Activated CD4-positive, alpha-beta memory T cell treated with anti-CD3 and anti-CD28 coated beads for 36 hours (primary cell): ENCODE measurements around the gene LRRC49. TPM values are rescaled to one million over a fixed set of nuclear protein-coding genes. Genes with fewer than 3 reads are reported as not detected.

Source experiments
- CTCF ChIA-PET: fragments of 350-600 bp; sonication (Branson Sonifier 250); formaldehyde crosslinking; loops from one replicate; lab custom pipeline; 2021; ENCODE audit warnings: antibody characterized with exemption, inconsistent platforms; lab: Charles Lee
- POLR2A ChIA-PET: fragments of 350-600 bp; sonication (Branson Sonifier 250); formaldehyde crosslinking; loops from one replicate; lab custom pipeline; 2021; ENCODE audit warnings: antibody characterized with exemption; lab: Charles Lee
- DNase-seq: peaks from one replicate; pipeline ENCODE4 v3.0.0-alpha.2; 2020
- H3K27ac Mint-ChIP-seq: one replicate; pipeline ENCODE4 v1.8.0; 2021; ENCODE audit warnings: mixed read lengths
- H3K27me3 Mint-ChIP-seq: one replicate; pipeline ENCODE4 v1.8.0; 2021; ENCODE audit warnings: mixed read lengths
- H3K36me3 Mint-ChIP-seq: one replicate; pipeline ENCODE4 v1.8.0; 2021; ENCODE audit warnings: mixed read lengths
- H3K4me1 Mint-ChIP-seq: one replicate; pipeline ENCODE4 v1.8.0; 2021; ENCODE audit warnings: low read depth, mixed read lengths
- H3K4me3 Mint-ChIP-seq: one replicate; pipeline ENCODE4 v1.8.0; 2021; ENCODE audit warnings: mild to moderate bottlenecking, mixed read lengths
- H3K9me3 Mint-ChIP-seq: one replicate; pipeline ENCODE4 v1.8.0; 2021; ENCODE audit warnings: mixed read lengths
- intact Hi-C: fragments of 100-400 bp; cut with micrococcal nuclease; formaldehyde crosslinking; loops from one replicate; pipeline ENCODE4 v1.15.1; 2023
- total RNA-seq, 2 experiments: library from RNA; stranded (reverse); gene quantifications; one replicate each; pipeline ENCODE4 v1.2.3, GENCODE V29; 2021

The LRRC49 gene, protein sequence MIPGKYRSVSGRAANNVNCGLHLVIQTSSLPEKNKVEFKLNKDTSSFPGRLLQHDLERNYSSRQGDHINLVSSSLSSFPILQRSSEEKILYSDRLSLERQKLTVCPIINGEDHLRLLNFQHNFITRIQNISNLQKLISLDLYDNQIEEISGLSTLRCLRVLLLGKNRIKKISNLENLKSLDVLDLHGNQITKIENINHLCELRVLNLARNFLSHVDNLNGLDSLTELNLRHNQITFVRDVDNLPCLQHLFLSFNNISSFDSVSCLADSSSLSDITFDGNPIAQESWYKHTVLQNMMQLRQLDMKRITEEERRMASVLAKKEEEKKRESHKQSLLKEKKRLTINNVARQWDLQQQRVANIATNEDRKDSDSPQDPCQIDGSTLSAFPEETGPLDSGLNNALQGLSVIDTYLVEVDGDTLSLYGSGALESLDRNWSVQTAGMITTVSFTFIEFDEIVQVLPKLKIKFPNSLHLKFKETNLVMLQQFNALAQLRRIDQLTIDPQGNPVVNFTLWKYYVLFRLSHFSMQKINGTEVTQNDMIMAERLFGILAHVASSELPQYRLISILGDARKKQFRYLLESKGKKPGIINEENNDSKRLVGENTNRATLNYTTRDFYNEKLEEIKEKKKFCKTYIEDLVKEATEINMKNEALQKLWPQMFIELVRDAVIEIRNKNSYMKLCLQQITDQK
- under 1 TPM; 0.26 to 0.46 TPM for total RNA-seq

DNA sequence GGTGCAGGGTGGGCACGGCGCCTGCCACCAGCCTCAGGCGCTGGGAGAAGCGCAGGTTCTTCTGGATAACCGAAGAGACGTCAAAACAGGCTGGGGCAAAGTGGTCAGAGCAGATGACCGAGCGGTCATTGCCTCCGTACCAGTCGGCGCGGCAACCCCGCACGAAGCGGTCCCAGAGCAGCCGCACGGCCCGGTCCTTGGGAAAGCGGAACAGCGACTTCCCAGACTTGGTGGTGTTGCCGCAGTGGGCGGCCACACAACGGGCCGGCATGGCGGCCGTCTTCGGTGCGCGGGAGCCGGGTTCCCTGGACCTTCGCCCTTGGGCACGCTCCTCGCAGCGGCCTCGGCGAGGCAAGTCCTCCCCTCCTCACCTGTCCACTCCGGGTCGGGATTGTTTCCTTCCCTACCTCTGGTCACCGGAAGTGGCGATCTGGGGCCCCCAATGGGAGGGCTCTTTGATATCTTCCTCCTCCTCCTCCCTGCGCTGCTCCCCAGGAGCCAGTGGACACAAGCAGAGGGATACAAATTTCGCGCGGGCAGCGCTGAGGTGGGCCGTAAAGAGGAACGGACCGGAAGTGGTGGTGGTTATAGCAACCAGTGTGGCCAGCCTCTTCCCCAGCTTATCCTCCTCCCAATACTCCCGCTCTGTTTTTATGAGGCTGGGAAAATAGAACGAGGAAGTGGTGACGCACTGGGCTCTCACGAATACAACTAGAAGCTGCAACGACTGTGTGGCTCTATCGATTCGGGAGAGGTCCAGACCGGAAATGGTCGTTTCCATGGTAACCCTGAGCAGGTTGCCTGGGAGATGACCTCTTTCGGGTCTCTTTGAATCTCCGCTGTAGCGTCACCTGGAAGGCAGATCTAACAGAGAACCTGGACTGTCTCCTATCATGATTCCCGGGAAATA lies at the start of gene LRRC49, which contains the start of gene THAP10:
TSS of gene LRRC49 (plus strand) at position 825 of the 910 bp plus-strand sequence. CDS start at position 894, 69 bp downstream.
TSS of gene THAP10 (minus strand) at position 432 of the 910 bp plus-strand sequence. CDS start at position 271, 161 bp downstream.
- Mint-ChIP-seq H3K4me3 (peak within 1 kb of the TSS; percentile 84), H3K27me3 (peaks cover 39% of the 10 kb centered on the region), H3K36me3 (peaks cover 5% of the 10 kb centered on the region), H3K4me1 (peaks cover 9% of the 10 kb centered on the region), H3K9me3 (no peaks in the 10 kb centered on the region), H3K27ac (peak within 1 kb of the TSS; percentile 24)
- peak; percentile 70 for DNase-seq
- ChIA-PET CTCF (interaction anchor here (1.4 to 1.5 kb wide), 2 partner anchors 15 to 67 kb away, joined by 3 to 4 read pairs; no protein-coding TSS in a partner anchor), POLR2A (no interaction called here)
- intact Hi-C loops: no loop called here

DNA sequence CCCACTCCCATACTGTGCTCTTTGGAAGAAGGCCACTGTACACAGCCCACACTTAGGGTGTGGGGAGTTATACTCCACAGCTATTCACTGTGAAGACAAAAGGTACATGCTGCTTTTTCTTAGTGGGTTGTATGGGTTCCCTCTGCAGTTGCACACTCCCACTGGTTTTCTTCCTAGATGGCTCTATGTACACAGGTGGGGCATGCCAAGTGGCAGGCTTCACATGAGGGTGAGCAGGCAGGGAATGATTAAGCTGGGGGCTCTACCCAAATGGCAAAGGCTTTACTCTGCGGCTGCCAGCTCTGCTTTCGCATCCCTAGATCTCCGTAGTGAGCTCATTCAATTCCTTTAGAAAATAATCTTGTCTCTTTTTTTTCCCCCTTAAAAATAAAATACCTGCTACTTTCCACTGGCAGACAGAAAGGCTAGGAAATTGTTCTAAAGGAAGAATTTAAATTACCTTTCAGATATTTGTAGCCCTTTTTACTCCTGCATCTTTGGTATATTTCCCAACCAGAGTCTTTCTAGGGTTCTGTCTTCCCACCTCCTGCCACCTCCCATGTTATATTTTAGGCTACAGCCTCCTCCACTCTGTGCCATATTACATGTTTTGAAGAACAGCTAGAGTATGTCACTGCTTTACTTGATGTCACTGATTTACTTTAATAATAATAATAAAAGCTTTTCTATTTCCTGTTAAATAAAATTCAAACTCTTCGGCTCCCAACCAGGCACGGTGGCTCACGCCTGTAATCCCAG lies 46.8 kb upstream of the LRRC49 start:
- H3K27me3 Mint-ChIP-seq: peaks cover 21% of the 10 kb centered on the region
- ChIA-PET POLR2A (no interaction called here), CTCF (no interaction called here)
- no peak for DNase-seq
- H3K9me3 Mint-ChIP-seq: no peaks in the 10 kb centered on the region
- intact Hi-C loops: no loop called here
- no peaks in the 10 kb centered on the region for H3K4me1 Mint-ChIP-seq
- H3K4me3 Mint-ChIP-seq: no peak overlapping the region
- H3K36me3 Mint-ChIP-seq: no peaks in the 10 kb centered on the region
- H3K27ac Mint-ChIP-seq: no peak overlapping the region

DNA sequence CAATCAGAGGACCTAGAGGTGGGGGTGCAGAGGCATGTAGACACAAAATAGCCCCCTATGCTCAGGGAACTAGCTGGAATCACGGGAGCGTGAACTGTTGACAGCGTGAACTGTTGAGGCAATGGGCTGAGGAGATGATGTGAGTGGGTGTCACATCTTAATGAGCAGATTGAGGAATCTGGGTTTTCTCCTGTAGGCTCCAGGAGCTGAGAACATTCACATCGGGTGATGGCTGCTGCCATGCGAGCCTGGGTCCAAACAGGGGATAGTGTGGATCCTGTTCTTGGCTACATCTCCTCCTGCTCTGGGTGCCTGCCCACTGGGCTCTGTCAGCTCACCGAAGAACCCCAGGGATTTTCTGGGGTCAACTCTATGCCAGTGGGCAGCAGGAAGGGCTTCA lies 40.7 kb upstream of the LRRC49 start:
- DNase-seq: no peak
- peaks cover 3% of the 10 kb centered on the region for H3K4me1 Mint-ChIP-seq
- no peak overlapping the region for H3K27ac Mint-ChIP-seq
- H3K36me3 Mint-ChIP-seq: no peaks in the 10 kb centered on the region
- peaks cover 52% of the 10 kb centered on the region for H3K27me3 Mint-ChIP-seq
- no peaks in the 10 kb centered on the region for H3K9me3 Mint-ChIP-seq
- no peak overlapping the region for H3K4me3 Mint-ChIP-seq
- CTCF ChIA-PET: interaction anchor here (1.8 kb wide), 1 partner anchor 27 kb away, joined by 6 read pairs; no protein-coding TSS in a partner anchor
- POLR2A ChIA-PET: no interaction called here
- intact Hi-C loops: no loop called here

DNA sequence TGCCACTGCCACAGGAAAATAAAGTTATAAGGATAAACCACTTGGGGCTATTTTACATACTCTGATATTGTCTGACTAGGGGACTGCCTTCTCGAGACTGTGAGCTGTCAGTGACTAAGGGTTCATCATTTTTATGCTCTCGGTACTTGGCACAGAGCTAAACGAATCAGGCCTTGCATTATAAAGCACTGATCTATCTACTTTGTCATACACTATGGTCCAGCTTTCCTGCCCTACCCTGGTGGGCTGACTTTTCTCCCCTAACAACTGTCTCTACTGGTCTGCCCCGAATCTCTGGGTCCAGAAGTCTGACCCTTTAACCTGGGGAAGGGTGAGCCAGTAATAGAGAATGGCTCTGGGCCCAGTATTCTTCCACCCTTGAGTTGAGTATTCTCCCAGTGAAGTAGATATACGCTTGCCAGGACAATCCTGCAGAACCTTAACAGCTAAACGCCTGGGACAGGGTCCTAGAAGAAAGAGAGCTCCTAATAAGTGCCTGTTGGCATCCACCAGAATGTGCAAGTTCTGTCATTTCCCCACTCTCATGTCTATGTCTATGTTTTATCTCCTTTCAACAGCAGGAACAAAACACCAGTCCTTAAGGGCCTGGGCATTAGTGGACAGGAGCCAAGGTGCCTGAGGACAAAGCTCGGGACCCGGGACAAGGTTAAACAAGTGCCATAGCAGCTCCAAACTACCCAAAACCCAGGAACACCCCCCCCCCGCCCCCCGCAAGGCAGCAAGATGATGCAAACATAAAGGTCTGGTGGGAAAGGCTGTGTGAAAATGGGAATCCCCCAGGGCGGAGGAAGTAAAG lies 39.9 kb upstream of the LRRC49 start:
- Mint-ChIP-seq H3K4me1 (peaks cover 3% of the 10 kb centered on the region), H3K4me3 (peak overlapping the region; percentile 21), H3K36me3 (no peaks in the 10 kb centered on the region), H3K27ac (no peak overlapping the region), H3K27me3 (peaks cover 51% of the 10 kb centered on the region), H3K9me3 (no peaks in the 10 kb centered on the region)
- POLR2A ChIA-PET: no interaction called here
- intact Hi-C loops: no loop called here
- CTCF ChIA-PET: interaction anchor here (1.8 kb wide), 1 partner anchor 27 kb away, joined by 6 read pairs; no protein-coding TSS in a partner anchor
- DNase-seq: no peak

DNA sequence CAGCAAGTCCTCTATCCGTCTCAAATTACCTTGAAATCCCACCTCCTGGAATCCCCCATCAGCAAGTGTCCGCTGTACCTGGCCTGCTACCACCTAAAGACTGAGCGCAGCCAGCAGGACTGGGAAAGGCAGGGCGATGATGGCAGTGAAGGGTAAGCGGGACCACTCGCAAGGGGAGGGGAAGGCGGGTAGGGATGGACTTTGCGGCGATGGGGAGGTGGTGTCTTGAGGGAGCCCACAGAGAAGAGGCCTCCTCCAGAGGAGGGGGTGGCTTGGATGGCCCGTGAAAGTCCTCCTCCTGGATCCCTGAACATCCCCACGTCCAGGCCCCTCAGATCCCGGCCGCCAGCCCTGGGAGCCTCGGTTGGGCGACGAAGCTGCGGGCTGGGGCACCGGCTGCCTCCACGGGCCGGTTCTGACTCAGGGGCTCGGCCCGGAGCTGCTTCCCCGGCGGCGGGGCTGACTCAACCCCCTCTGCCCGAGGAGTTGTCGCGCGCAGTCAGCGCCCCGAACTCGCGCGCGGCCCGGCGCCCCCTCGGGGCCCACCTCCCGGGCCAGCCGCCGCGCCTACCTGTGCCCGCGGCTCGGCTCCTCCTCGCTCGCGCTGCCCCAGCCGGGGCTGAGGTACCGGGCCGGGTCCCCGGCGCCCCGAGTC lies 39.2 kb upstream of the LRRC49 start:
- Mint-ChIP-seq H3K4me1 (peaks cover 3% of the 10 kb centered on the region), H3K27ac (no peak overlapping the region), H3K9me3 (no peaks in the 10 kb centered on the region), H3K36me3 (no peaks in the 10 kb centered on the region), H3K4me3 (no peak overlapping the region), H3K27me3 (peaks cover 46% of the 10 kb centered on the region)
- CTCF ChIA-PET: interaction anchor here (1.8 kb wide), 1 partner anchor 28 kb away, joined by 6 read pairs; no protein-coding TSS in a partner anchor
- POLR2A ChIA-PET: no interaction called here
- DNase-seq: peak; percentile 13
- intact Hi-C loops: no loop called here

DNA sequence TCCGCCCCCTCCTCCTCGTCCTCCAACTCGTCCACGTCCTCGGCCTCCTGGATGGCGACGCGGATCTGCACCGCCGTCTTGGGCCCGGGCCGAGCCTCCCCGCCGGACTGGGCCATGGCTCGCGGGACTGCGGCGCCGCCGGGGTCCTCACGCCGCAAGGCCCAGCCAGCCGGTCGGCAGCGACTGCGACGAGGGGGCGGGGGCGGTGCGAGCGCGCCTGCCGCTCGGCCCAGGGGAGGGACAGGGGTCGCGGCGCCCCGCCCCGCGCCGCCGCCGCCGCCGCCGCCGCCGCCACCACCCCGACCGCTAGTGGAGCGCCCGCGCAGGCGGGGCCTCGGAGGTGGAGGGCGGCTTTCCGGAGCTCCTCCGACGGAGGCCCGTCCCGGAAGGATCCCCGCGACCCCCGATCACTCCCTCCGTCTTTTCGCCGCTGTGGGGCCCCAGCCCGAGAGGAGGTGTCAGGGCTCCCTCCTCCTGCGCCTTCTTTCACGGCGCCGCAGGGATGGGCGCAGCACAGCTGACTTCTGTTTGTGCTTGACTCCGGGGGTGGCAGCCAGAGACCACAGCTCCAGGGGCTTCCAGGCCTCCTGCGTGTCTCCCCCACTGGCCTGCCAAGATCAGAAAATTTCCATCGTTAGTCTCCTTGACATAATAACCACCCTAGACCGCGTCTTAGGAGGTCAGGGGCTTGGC lies 38.5 kb upstream of the LRRC49 start, which contains the start of gene LARP6:
TSS of gene LARP6 (minus strand) at position 185 of the 693 bp plus-strand sequence. CDS start at position 116, 69 bp downstream.
- DNase-seq: peak; percentile 16
- H3K36me3 Mint-ChIP-seq: no peaks in the 10 kb centered on the region
- peaks cover 3% of the 10 kb centered on the region for H3K4me1 Mint-ChIP-seq
- no peaks in the 10 kb centered on the region for H3K9me3 Mint-ChIP-seq
- intact Hi-C loops: no loop called here
- ChIA-PET CTCF (no interaction called here), POLR2A (no interaction called here)
- no peak within 1 kb of the TSS for H3K27ac Mint-ChIP-seq
- peak within 1 kb of the TSS; percentile 63 for H3K4me3 Mint-ChIP-seq
- H3K27me3 Mint-ChIP-seq: peaks cover 48% of the 10 kb centered on the region

DNA sequence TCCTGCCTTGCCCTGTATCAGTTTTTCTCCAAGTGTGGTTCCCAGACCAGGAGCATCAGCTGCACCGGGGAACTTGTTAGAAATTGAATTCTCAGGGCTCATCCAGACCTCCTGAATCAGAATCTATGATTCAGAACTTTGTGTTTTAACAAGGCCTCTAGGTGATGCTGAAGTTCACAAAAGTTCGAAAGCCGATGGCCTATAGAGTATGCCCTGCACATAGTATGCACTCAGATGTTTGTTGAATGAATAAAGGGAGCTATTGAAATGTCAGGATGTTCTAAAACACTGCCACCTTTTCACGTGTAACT lies 38.0 kb upstream of the LRRC49 start:
- POLR2A ChIA-PET: no interaction called here

DNA sequence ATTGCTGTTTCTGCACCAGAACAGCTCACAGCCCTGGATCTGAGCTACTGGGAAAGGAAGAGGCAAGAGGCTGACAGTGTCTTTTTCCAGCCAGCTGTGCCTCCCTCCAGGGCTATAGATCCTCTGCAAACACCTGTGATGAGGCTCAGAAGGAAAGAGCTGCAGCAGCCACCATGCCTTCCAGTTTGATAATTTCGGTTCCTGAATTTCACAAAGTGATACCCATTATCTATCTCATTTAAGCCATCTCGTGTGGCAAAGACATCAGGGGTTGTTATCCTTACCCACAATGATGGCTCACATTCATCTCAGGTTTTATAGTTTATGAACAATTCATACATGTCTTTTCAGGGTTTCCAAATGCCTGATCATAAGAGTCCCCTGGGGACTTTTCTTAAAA lies 36.9 kb upstream of the LRRC49 start:
- intact Hi-C loops: no loop called here

More for the DNA sequence above, 38.0 kb upstream of the LRRC49 start:
- no peak for DNase-seq
- H3K27ac Mint-ChIP-seq: no peak overlapping the region
- H3K4me1 Mint-ChIP-seq: peaks cover 3% of the 10 kb centered on the region
- H3K4me3 Mint-ChIP-seq: peak overlapping the region; percentile 63
- intact Hi-C loops: no loop called here
- peaks cover 51% of the 10 kb centered on the region for H3K27me3 Mint-ChIP-seq
- no peaks in the 10 kb centered on the region for H3K36me3 Mint-ChIP-seq
- no peaks in the 10 kb centered on the region for H3K9me3 Mint-ChIP-seq
- CTCF ChIA-PET: no interaction called here

DNA sequence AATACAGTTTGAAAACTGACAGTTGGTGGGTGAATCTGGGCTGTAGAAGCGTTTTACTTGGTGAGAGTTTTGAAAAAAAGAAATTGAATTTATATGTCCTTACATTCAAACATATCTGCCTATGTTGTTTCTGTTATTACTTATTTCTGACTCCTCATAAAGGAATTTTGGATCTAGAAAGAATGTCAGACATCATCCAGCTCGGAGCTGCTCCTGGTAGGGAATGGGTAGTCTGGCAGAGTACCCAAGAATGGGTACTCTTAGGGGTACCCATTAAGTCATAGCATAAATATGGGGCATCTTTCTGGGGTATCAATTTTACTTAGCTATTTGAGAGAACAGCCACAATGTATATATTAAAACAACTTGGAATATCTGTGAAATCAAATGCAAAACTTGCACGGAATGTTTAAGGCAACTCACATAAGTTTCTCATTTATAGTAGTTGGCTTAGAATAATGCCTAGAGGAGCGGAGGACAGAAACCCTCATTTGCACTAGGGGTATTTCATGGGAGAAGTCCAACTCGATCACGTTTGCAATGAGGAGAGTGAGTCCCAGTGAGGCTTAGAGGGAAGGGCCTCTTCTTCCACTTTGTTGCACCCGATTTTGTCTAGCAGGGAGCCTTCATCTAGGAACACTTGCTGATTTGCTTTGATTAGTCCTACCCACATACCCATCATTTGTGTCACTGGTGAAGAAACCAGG lies 36.3 kb upstream of the LRRC49 start:
- POLR2A ChIA-PET: interaction anchor here (1.1 kb wide), 1 partner anchor 30 kb away, joined by 3 read pairs; no protein-coding TSS in a partner anchor
- Mint-ChIP-seq H3K4me3 (no peak overlapping the region), H3K27ac (no peak overlapping the region), H3K36me3 (no peaks in the 10 kb centered on the region), H3K27me3 (peaks cover 39% of the 10 kb centered on the region), H3K9me3 (no peaks in the 10 kb centered on the region), H3K4me1 (peaks cover 3% of the 10 kb centered on the region)
- no peak for DNase-seq
- intact Hi-C loops: no loop called here
- CTCF ChIA-PET: no interaction called here

More for the DNA sequence above, 36.9 kb upstream of the LRRC49 start:
- Mint-ChIP-seq H3K27ac (no peak overlapping the region), H3K27me3 (peaks cover 43% of the 10 kb centered on the region), H3K4me3 (no peak overlapping the region), H3K4me1 (peaks cover 3% of the 10 kb centered on the region), H3K36me3 (no peaks in the 10 kb centered on the region), H3K9me3 (no peaks in the 10 kb centered on the region)
- CTCF ChIA-PET: no interaction called here
- no peak for DNase-seq
- POLR2A ChIA-PET: no interaction called here
